Measurements from ENCODE around the gene CD274.
A peak's percentile ranks its signal among the peaks of the same experiment; 100 is the strongest.

CD274 gene

GRCh38 chr9:5502553-5502952 lies 52.2 kb downstream of the CD274 start:
- DNase-seq, result peak; percentile 17

- no peak for DNase-seq
These were observed 59.2 kb downstream of the CD274 start for GRCh38 chr9:5509573-5509972.

GRCh38 chr9:5510360-5510931 lies 60.1 kb downstream of the CD274 start, which contains the start of gene PDCD1LG2:
PDCD1LG2 (plus strand) TSS chr9:5510531; CDS start chr9:5522547, 12,016 bp downstream.
- DNase-seq, result no peak

- peak; percentile 80 for DNase-seq
These were observed 60.6 kb downstream of the CD274 start for GRCh38 chr9:5510989-5511388.

- no peak for DNase-seq
These were observed 61.1 kb downstream of the CD274 start for GRCh38 chr9:5511476-5511875.

GRCh38 chr9:5511935-5512580 lies 61.7 kb downstream of the CD274 start:
- no peak for DNase-seq

GRCh38 chr9:5512658-5513452 lies 62.5 kb downstream of the CD274 start:
- no peak for DNase-seq

- DNase-seq, result no peak
These were observed 63.7 kb downstream of the CD274 start for GRCh38 chr9:5513966-5514616.

- no peak for DNase-seq
These were observed 64.4 kb downstream of the CD274 start for GRCh38 chr9:5514617-5515260.

- no peak for DNase-seq
These were observed 64.9 kb downstream of the CD274 start for GRCh38 chr9:5515261-5515650.

- DNase-seq, result no peak
These were observed 66.3 kb downstream of the CD274 start for GRCh38 chr9:5516453-5517220.

- DNase-seq, result no peak
These were observed 68.0 kb downstream of the CD274 start for GRCh38 chr9:5518171-5518936.

GRCh38 chr9:5518937-5519319 lies 68.6 kb downstream of the CD274 start:
- no peak for DNase-seq

All from NCI-H2171 treated with DMSO at 0.1 percent for 48 hours (cell line).